ENCODE data around the gene EN1.

Gene EN1

DNA sequence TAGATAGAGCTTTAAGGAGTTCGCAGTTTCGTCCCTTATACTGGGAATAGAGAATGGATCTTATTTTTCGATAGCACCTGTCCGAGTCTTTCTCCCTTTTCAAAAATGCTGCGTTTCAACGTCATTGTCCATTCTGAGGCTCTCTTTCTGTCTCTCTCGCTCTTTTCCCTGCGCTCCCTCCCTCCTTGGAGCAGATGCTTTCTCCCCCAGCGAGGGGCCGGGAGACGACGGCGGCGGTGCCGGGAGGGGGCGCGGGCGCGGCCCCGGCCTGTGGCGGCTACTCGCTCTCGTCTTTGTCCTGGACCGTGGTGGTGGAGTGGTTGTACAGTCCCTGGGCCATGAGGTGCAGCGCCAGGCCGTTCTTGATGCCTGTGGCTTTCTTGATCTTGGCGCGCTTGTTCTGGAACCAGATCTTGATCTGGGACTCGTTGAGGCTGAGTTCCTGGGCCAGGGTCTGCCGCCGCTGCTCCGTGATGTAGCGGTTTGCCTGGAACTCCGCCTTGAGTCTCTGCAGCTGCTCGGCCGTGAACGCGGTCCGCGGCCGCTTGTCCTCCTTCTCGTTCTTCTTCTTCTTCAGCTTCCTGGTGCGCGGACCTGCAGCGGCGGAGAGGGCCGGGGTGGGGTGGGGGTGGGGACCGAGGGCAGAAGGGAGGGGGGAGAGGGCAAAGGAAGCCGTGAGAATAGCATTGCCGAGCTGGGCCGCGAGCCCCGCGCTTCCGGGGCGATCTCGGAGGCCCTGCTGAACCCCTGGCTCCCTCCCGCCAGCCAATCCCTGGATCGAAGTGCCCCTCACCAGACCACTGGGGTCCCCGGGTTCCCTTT lies 4.6 kb downstream of the EN1 start:
- DNase-seq (ENCODE audit: low spot score), result peak; percentile 48

DNA sequence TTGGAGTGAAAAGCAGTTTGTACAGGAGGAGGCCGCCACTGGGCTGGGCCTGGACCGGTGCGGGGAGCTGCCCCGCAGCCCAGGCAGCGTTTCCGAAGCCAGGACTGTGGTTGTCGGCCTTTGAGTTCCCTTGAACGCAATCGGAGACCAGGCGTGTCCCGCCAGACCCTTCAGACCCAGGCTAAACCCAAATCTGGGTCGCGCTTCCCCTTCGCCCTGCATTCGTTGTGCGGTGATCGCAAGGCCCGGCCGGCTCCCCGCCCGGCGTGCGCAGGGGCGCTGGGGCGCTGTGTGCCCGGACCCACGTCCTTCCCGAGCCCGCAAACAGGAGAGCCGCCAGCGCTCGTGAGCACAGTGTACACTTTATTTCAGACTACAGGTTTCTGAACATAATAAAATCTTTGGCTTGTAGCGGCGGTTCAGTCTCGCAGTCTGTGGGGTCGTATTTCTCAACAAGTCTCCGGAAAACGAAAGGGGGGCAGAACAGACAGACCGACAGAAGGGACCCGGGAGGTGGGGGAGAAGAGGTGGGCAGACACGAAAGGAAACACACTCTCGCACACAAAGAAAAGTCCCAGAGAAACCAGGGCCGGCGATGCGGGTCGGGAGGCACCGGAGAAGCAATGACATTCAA lies 5.5 kb downstream of the EN1 start:
- no peak for DNase-seq (ENCODE audit: low spot score)

DNA sequence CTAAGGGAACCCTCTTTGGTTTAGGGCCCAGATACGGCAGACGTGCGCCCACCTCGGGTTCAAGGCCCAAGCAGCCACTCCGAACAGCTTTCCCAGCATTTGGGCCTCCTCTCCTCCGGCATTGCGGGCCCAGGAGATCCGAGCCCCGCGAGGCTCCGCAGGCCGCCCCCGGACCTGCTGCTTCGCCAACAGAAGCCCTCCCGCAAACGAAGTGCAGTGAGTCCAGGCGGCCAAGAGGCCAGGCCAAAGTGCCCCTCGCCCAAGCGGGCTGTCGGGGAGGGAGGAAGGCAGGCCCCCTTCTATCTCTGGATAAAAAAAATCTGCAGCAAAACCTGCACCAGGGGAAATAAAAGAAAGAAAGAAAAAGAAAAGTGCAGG lies 6.0 kb downstream of the EN1 start:
- no peak for DNase-seq (ENCODE audit: low spot score)

GRCh38 chr2:118838741-118839455 lies 8.6 kb downstream of the EN1 start:
- no peak for DNase-seq (ENCODE audit: low spot score)

DNA sequence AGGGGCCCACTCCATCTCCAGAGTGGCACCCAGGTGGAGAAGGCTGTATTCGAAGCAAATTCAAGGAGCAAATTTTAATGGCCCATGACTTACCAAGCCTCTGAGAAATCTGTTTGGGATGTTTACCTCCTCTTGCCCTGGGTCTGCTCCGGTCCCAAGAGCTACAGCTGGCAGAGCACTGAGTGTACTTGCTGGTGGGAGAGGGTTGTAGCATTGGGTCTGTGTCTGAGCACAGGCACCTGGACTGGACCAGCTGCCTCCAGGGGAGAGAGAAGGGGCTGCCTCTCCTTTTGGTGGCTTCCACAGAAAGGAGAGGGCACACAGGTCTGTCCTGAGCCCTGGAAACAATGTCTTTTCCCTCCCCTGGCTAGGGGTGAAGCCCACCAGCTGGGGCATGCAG lies 9.8 kb downstream of the EN1 start:
- no peak for DNase-seq (ENCODE audit: low spot score)

DNA sequence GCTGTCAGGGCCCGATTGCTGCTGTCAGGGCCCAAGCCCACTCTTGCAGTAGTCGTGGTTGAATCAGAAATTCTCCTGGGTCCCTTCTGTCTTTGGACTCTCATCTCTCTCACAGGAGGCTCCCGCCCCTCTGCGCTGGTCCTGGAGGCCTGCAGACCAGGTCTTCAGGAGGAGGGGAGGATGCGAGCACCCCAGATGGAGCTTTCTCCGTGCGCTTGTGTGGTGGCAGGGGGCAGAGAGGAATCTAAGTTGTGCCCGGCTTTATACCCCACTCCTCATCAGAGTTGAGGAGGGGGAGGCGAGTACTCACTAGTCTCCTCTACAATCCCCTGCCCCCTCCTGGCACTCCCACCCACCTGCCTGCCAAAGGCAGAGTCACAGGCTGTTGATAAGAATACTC lies 10.4 kb downstream of the EN1 start:
- DNase-seq (ENCODE audit: low spot score), result no peak

DNA sequence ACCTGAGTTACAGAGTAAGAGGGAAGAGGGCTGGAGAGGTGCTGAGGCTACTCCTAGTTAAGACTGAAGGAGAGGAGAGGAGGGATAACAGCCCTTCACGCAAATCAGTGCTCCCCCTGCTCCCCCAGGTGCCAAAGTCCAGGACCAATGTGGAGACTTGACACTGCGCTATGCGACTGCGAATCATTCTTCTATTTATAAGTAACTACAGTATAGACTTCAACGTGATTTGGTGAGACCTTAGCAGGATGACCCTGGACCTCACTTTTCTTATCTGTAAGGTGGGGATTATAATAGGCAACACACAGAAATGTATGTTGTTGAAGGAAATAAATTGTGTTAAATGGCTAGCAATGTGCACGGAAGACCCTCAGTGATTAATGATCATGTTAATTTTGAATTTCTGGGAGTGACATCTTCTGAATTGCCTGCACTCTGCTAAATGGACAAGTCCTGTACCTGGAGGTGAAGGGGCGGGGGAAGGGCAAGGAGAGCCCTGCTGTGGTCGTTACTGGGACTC lies 11.0 kb downstream of the EN1 start:
- DNase-seq (ENCODE audit: low spot score), result no peak

DNA sequence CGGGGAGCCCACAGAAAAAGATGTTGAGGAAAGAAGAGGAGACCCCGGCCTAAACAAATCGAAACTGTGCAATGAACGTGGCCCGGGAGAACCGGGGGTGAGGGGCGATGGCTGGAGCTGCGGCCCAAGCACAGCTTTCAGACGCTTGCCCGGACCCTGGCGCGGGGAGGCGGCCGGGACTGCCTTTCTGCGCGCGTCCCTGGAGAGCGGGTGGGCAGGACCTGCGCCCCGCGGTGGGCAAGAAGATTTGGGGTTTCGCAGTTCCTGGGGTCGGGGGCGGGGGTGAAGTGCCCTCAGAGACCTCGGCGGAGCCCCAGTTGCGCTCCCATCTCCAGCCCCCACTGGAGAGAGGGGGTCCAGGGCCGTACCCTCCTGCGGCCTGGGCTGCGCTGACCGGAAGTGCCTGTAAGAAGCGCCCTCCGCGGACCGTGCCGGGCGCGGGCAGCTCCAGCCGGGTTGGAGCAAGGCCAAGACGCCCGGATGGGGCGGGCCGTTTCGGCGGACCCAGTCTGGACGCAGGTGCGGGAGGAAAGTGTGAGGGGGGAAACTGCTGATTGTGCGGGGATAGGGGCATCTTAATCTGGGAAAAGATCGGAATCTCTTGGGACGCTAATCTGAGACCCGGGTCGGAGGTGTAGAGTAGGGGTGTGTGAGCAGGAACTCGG lies 11.6 kb downstream of the EN1 start:
- peak; percentile 47 for DNase-seq (ENCODE audit: low spot score)

- peak; percentile 67 for DNase-seq (ENCODE audit: low spot score)
Observed at GRCh38 chr2:118834901-118835745, 12.3 kb downstream of the EN1 start.

DNA sequence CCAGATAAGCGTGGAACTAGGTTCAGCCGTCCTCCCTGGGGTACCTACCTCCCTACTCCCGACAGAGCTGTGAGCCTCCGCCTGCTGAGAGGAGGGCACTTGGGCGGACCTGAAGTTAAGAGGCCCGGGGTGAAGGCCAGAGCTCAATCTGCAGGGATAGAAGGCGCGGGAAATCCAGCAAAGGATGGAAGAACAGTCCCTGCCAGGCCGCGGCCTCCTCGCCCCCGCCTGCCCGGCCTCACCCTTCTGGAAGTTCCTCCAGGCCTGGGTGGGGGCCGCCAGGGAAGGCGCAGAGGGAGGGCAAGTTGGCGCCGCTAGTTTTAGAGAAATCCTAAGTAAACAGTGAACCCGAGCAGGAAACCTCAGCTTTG lies 13.0 kb downstream of the EN1 start:
- DNase-seq (ENCODE audit: low spot score), result peak; percentile 42

DNA sequence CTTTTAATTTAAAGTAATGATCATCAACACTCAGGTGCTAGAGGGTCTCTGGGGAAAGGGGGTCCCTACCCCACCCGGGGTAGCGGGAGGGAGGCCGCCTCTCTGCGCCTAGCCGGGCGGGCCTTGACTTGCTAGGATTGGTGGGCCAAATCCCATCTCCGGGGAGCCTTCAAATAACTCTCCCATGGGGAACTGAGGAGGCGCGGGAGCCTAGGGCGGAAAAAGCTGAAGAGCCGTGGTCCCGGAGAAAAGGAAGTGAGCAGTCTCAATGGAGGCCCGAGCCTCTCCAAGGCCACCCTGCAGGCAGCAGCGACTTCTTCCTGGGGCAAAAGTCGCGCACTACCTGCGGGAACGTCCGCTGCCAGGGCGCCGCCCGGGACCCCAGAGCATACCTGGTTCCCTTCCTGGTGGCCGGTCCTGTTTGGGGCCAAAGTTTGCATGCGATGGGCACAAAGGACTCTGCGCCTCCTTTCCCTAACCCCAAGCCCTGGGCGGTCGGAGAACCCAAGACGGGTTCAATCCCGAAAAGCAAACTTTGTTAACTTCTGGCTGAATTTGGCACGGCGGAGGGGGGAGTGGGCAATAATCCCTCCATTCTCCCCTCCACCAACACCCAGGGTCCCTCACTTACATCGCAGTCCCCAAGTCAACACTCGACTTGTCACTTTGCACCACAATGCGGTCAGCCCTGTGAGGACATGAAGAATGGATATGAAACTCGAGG lies 13.6 kb downstream of the EN1 start:
- peak; percentile 58 for DNase-seq (ENCODE audit: low spot score)

DNA sequence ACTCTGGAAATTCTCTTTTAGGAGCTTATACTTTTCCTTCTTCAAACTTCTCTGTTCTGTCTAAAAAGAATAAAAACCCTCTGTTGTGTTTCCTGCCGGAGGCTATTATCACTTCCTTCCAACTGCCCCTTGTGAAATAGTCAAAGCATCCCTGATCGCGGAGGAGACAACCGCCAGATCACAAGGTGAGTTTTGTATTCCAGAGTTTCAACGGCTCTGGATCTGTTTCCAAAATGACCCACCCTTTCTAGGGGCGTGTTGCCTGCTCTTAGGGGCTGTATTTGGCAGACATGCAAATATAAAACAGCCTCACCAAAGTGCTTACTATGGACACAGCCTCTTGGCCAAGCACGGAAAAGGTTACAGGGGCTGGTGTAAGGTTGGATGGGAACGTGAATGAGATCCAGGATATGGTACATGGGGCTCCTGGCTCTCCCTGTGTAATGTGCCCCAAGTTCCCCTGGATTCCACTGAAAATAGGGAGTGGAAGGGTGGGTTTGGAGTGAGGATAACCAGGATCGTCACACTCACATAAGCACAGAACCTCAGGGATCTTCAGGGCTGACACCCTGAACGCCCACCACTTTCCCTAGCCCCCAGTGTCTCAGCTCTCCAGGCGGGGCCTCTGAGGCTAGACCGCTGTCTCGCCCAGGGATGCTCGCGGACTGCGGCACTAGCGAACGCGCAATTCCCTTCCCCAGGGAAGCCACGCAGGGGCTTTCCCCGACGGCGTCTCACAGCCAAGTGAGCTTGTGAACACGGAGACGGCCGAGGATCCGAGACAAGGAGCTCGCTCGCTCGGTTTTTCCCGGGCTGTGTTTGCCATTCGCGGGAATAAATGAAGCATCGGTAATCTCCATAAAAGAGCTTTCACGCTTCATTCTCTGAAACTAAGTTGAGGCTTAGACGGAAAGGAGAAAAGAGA lies 14.4 kb downstream of the EN1 start:
- DNase-seq (ENCODE audit: low spot score), result peak; percentile 24

- DNase-seq (ENCODE audit: low spot score), result no peak
Observed at GRCh38 chr2:118832071-118832790, 15.2 kb downstream of the EN1 start.

DNA sequence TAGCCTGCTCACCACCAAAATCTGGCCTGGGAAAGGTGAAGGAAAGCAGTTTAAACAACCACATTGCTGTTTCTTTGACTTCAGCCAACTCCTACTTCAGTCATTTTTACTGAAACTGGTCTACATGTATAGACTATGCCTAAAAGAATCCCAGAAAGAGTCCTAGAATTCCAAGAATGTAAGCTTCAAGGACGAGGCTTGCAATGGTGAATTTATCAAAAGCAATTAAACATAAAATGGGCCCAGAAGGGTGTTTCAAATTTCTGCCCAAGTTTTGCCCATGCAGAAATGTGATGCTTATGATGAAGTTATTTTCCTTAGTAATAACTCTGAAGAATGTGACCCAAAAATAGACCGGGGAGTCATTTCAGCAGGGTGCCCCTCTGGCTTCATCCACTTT lies 16.6 kb downstream of the EN1 start:
- no peak for DNase-seq (ENCODE audit: low spot score)

DNA sequence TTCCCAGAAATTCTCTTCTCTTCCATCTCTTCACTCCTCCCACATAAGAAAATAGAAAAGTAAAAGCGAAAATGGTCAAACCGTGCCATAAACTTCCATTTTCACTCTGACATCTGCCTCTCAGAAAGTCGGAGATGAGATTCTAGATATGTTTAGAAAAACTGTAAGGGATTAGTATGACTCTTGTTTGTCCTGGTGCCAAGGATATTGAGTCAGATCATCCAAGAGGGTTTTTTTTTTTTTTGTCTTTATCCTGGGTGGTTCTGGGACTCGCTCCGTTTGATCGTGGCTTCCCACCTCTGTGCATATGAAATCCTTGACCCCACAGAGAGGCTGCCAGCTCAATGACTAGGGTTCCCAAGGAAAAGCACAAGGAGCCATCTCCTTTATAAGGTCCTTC lies 17.3 kb downstream of the EN1 start:
- DNase-seq (ENCODE audit: low spot score), result no peak

DNA sequence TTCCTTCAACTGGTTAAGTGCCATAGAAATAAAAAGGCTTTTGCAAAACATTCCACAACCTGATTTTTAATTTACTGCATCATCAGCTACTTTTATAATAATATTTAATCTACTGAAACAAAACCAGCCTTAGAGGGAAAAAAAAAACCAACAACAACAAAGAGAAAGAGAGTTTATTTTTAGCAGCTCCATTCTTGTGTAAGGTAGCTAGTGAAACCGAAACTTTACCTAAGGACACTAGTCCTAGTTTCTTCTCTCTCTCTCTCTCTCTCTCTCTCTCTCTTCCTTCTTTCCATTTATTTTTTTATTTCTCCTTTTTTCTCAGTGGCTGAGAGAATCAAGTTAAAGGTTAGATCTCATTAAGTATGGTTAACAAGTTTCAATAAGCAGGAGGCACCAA lies 21.4 kb downstream of the EN1 start:
- no peak for DNase-seq (ENCODE audit: low spot score)

DNA sequence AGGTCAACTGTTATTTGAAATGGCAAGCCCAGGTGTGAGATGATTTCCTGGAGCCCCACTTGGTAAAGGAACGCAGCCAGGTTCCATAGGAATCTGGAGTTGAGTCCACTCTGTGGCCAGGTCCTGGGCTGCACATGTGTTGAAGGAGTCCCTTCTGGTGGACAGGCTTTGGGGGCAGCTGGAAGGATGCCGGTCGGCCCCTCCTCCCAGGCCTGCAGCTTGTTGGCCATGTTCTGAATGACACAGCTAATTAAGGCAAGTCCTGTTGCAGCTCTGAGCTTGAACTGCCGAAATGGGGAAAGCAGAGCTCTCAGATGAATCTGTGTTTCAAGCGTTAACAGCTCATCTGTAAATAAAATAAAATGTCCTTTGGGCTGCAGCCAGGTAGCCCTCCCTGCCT lies 23.8 kb downstream of the EN1 start:
- no peak for DNase-seq (ENCODE audit: low spot score)

GRCh38 chr2:118822572-118822971 lies 24.9 kb downstream of the EN1 start:
- no peak for DNase-seq (ENCODE audit: low spot score)

DNA sequence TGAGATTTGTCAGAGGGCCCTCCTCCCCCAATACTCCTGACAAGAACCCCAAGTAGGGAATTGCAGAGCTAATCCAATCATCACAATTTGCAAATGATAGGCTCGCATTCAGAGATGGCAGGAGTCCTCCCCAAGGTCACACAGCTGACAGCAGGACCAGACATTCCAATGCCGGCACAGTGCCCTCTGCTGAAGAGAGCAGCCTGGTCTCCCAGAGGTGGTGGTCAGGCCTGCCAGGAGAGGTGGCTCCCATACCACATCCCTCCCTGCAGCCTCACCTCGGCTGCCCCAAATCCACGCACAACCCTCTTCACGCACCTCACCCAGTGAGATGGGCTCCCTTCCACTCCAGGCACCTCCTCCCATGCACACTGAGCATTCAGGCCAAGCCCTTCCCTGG lies 25.4 kb downstream of the EN1 start:
- DNase-seq (ENCODE audit: low spot score), result no peak
